Fibroblast of lung (primary cell): ENCODE results near the gene CHRNB1. TPM values are rescaled to one million over a fixed set of nuclear protein-coding genes. Genes with fewer than 3 reads are reported as not detected.

Experiments used
- DNase-seq, 2 donors: peaks; one replicate each; pipeline versions ENCODE4 v3.0.0 to v3.0.0-alpha.2; 2010; ENCODE audit warnings: low read depth in 2 of 2
- H2AFZ ChIP-seq: 2 replicates; pipeline ENCODE4 v1.5.1; 2012; ENCODE audit warnings: low read length, control low read depth, inconsistent platforms
- H3K27ac ChIP-seq: 2 replicates; pipeline ENCODE4 v1.5.1; 2011; ENCODE audit warnings: low read length, control low read depth; ENCODE audit not compliant: insufficient read depth
- H3K27me3 ChIP-seq: 2 replicates; pipeline ENCODE4 v1.5.1; 2011; ENCODE audit warnings: mild to moderate bottlenecking, low read length; ENCODE audit not compliant: control insufficient read depth, insufficient read depth
- H3K36me3 ChIP-seq: 2 replicates; pipeline ENCODE4 v1.5.1; 2011; ENCODE audit warnings: low read length; ENCODE audit not compliant: control insufficient read depth, insufficient read depth
- H3K4me1 ChIP-seq: 2 replicates; pipeline ENCODE4 v1.5.1; 2011; ENCODE audit warnings: low read length; ENCODE audit not compliant: control insufficient read depth, insufficient read depth; ENCODE audit errors: extremely low read depth
- H3K4me2 ChIP-seq: 2 replicates; pipeline ENCODE4 v1.5.1; 2011; ENCODE audit warnings: low read length, control low read depth; ENCODE audit not compliant: insufficient read depth; ENCODE audit errors: extremely low read depth
- H3K4me3 ChIP-seq, 4 experiments: fragments of 200-600 bp in 1 of 4; sonication (generic) in 1 of 4; replicated peaks in 1 of 4; 2 replicates each; pipeline ENCODE4 v1.5.1; 2011 to 2016; ENCODE audit warnings: low read length in 4 of 4, low read depth in 3 of 4, mild to moderate bottlenecking in 3 of 4, control low read depth in 2 of 4, inconsistent platforms in 1 of 4, mixed read lengths in 1 of 4; ENCODE audit not compliant: insufficient read depth in 1 of 4; ENCODE audit errors: control extremely low read depth in 1 of 4
- H3K79me2 ChIP-seq: 2 replicates; pipeline ENCODE4 v1.5.1; 2012; ENCODE audit warnings: mild to moderate bottlenecking, low read length, inconsistent platforms; ENCODE audit not compliant: control insufficient read depth, insufficient read depth
- H3K9ac ChIP-seq: 2 replicates; pipeline ENCODE4 v1.5.1; 2011; ENCODE audit warnings: mild to moderate bottlenecking, low read length, control low read depth; ENCODE audit not compliant: insufficient read depth
- H3K9me3 ChIP-seq: 2 replicates; pipeline ENCODE4 v1.5.1; 2012; ENCODE audit warnings: low read depth, low read length; ENCODE audit not compliant: control insufficient read depth, insufficient read depth
- H4K20me1 ChIP-seq: 2 replicates; pipeline ENCODE4 v1.5.1; 2011; ENCODE audit warnings: low read length; ENCODE audit not compliant: control insufficient read depth, insufficient read depth; ENCODE audit errors: extremely low read depth
- EZH2 ChIP-seq: IDR thresholded peaks from 2 replicates; pipeline ENCODE4 v1.5.1; 2012; ENCODE audit warnings: low read length, control low read depth, mild to moderate bottlenecking; ENCODE audit errors: missing control alignments
- polyA minus RNA-seq: library from RNA; depleted of rRNA, polyadenylated mRNA; stranded (reverse); fragments of >200 nt; gene quantifications from 2 replicates; pipeline ENCODE4 v1.2.3, GENCODE V29; 2011; ENCODE audit warnings: low replicate concordance
- polyA plus RNA-seq, 2 donors: library from polyadenylated mRNA; depleted of rRNA in 1 of 2; stranded (reverse) in 1 of 2; unstranded in 1 of 2; fragments of >200 nt; gene quantifications; 2 replicates each; pipeline ENCODE4 v1.2.1, GENCODE V29; 2011 to 2012; ENCODE audit warnings: missing spikeins in 1 of 2
- total RNA-seq: library from RNA; depleted of rRNA; stranded (reverse); fragments of >200 nt; gene quantifications from 2 replicates; pipeline ENCODE4 v1.2.1, GENCODE V29; 2014
- TF ChIP-seq, protein P1 (sequence below), 2 donors: IDR thresholded peaks in 1 of 2; conservative IDR thresholded peaks in 1 of 2; 1 replicate in 1 of 2; 2 replicates in 1 of 2; pipeline ENCODE4 v1.5.1; 2011 to 2012; ENCODE audit warnings: low read length in 2 of 2, control low read depth in 1 of 2, inconsistent platforms in 1 of 2, low read depth in 1 of 2, mild to moderate bottlenecking in 1 of 2

CHRNB1 gene, protein sequence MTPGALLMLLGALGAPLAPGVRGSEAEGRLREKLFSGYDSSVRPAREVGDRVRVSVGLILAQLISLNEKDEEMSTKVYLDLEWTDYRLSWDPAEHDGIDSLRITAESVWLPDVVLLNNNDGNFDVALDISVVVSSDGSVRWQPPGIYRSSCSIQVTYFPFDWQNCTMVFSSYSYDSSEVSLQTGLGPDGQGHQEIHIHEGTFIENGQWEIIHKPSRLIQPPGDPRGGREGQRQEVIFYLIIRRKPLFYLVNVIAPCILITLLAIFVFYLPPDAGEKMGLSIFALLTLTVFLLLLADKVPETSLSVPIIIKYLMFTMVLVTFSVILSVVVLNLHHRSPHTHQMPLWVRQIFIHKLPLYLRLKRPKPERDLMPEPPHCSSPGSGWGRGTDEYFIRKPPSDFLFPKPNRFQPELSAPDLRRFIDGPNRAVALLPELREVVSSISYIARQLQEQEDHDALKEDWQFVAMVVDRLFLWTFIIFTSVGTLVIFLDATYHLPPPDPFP
- total RNA-seq = 5.6 and 12.2 TPM in 2 replicates
- polyA plus RNA-seq = 6.3 and 9.2 TPM in 2 replicates
- polyA plus RNA-seq (2012) = 4.4 and 7.1 TPM in 2 replicates
- polyA minus RNA-seq = 7.1 and 8.8 TPM in 2 replicates

DNA sequence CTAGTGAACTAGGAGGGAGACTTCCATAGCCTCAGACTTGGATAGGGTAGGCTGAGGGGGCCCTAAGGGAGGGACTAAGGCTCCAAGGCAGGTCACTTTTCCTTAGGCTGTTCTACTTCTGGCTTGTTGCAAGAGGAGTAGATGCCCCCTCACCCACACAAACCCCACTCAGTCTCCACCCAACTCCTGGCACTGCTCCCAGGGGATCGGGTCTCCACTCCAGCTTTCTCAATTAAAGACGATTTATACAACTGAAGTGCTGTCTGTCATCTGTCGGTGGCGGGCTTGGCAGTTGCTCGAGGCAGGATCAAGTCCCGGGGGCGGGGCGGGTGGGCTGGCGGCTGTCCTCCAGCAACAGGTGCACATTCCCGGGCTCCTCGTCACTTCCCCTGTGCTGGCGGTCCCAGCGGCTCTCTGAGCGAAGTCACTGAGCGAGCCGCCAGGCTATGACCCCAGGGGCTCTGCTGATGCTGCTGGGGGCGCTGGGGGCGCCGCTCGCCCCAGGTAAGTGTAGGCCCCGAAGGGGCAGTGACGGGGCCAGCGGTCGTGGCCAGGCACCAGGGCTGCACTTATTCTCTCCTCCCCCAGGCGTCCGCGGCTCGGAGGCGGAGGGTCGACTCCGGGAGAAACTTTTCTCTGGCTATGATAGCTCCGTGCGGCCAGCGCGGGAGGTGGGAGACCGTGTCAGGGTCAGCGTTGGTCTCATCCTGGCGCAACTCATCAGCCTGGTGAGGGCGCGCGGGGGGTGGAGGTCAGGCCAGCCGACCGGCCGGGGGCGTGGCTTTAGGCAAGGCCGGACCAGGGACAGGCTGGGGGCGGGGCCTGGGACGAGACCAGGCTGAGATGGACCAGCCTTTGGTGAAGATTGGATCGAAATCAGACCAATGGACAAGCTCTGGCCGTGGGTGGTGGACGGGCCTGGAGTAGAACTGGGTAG, at the start of gene CHRNB1:
Gene CHRNB1, plus strand, starts transcription at position 380 of the 937 bp plus-strand sequence. Its CDS starts 67 bp downstream, at position 447.
- Histone ChIP-seq H3K27me3 (peaks cover 27% of the 10 kb centered on the region), H3K9ac (no peak within 1 kb of the TSS), H4K20me1 (no peaks in the 10 kb centered on the region), H3K79me2 (no peaks in the 10 kb centered on the region), H3K27ac (no peak within 1 kb of the TSS), H3K4me1 (peaks cover 13% of the 10 kb centered on the region), H3K9me3 (no peaks in the 10 kb centered on the region), H3K4me3 (peak within 1 kb of the TSS; percentile 9 to 49 (median 21)), H3K4me2 (peak within 1 kb of the TSS; percentile 59), H3K36me3 (no peaks in the 10 kb centered on the region), H2AFZ (peak within 1 kb of the TSS; percentile 20)
- DNase-seq = peak; percentile 20 to 52
- TF ChIP-seq, protein P1, sequence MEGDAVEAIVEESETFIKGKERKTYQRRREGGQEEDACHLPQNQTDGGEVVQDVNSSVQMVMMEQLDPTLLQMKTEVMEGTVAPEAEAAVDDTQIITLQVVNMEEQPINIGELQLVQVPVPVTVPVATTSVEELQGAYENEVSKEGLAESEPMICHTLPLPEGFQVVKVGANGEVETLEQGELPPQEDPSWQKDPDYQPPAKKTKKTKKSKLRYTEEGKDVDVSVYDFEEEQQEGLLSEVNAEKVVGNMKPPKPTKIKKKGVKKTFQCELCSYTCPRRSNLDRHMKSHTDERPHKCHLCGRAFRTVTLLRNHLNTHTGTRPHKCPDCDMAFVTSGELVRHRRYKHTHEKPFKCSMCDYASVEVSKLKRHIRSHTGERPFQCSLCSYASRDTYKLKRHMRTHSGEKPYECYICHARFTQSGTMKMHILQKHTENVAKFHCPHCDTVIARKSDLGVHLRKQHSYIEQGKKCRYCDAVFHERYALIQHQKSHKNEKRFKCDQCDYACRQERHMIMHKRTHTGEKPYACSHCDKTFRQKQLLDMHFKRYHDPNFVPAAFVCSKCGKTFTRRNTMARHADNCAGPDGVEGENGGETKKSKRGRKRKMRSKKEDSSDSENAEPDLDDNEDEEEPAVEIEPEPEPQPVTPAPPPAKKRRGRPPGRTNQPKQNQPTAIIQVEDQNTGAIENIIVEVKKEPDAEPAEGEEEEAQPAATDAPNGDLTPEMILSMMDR (conservative IDR thresholded peaks at IDR 0.05 in 1 of 2, IDR thresholded peaks at IDR 0.05 in 1 of 2; ENCODE audit: low read depth in 1 of 2, low read length in 2 of 2) = no peak
- no peak for TF ChIP-seq EZH2

DNA sequence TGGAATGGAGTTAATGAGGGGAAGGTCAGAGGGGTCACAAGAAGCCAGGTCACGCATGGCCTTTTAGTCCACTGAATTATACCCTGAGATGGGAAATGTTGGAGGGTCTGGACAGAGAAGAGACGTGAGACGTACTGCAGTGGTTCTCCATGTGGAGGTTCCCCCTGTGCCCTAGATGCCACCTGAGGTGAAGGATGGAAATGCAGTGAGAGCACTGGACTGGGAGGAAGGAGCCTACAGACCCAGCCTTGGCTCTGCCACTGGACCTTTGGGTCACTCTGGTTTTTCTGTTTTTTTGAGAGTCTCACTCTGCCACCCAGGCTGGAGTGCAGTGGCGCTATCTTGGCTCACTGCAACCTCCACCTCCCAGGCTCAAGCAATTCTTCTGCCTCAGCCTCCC, 48.7 kb upstream of the CHRNB1 start:
- TF ChIP-seq, protein P1 (conservative IDR thresholded peaks at IDR 0.05 in 1 of 2, IDR thresholded peaks at IDR 0.05 in 1 of 2; ENCODE audit: low read depth in 1 of 2, low read length in 2 of 2) = no peak
- no peak for TF ChIP-seq EZH2
- no peak overlapping the region for H3K27ac ChIP-seq
- H3K36me3 ChIP-seq = peaks cover 6% of the 10 kb centered on the region
- DNase-seq = no peak
- no peak overlapping the region for H3K4me3 ChIP-seq
- no peak overlapping the region for H3K9ac ChIP-seq
- no peaks in the 10 kb centered on the region for H3K9me3 ChIP-seq
- no peaks in the 10 kb centered on the region for H4K20me1 ChIP-seq
- no peaks in the 10 kb centered on the region for H3K27me3 ChIP-seq
- H3K4me1 ChIP-seq = peaks cover 3% of the 10 kb centered on the region
- no peak overlapping the region for H3K4me2 ChIP-seq
- H2AFZ ChIP-seq = no peak overlapping the region
- no peaks in the 10 kb centered on the region for H3K79me2 ChIP-seq

DNA sequence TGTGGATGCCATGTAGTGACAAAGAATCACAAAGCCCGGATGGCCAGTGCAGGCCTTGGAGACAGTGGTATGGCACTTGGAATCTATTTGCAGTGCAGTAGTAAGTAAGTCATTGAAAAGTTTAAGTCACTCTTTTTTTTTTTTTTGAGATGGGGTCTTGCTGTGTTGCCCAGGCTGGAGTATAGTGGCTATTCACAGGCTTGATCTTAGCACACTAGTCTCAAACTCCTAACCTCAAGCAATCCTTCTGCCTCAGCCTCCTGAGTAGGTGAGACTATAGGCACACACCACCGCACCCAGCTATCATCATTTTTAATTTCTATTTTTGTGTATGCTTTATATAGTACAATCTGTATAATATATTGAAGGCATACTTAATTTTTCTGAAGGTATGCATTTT, 46.2 kb upstream of the CHRNB1 start:
- no peak overlapping the region for H3K9ac ChIP-seq
- no peaks in the 10 kb centered on the region for H3K27me3 ChIP-seq
- H4K20me1 ChIP-seq = no peaks in the 10 kb centered on the region
- DNase-seq = no peak
- H3K4me3 ChIP-seq = no peak overlapping the region
- no peaks in the 10 kb centered on the region for H3K36me3 ChIP-seq
- H2AFZ ChIP-seq = no peak overlapping the region
- H3K4me2 ChIP-seq = no peak overlapping the region
- no peak overlapping the region for H3K27ac ChIP-seq
- H3K9me3 ChIP-seq = no peaks in the 10 kb centered on the region
- peaks cover 10% of the 10 kb centered on the region for H3K4me1 ChIP-seq
- H3K79me2 ChIP-seq = no peaks in the 10 kb centered on the region
- TF ChIP-seq, protein P1 (conservative IDR thresholded peaks at IDR 0.05 in 1 of 2, IDR thresholded peaks at IDR 0.05 in 1 of 2; ENCODE audit: low read depth in 1 of 2, low read length in 2 of 2) = no peak
- no peak for TF ChIP-seq EZH2
